HG02840 (cell line): ENCODE data around the gene LTBP1.

Source experiments
- ATAC-seq: cut with Tn5 transposase; IDR thresholded peaks from one replicate; pipeline ENCODE4 v1.9.1; 2021; ENCODE audit warnings: mild to moderate bottlenecking, moderate library complexity, moderate number of reproducible peaks; ENCODE audit not compliant: unreplicated experiment, low FRiP score

The LTBP1 gene

GRCh38 chr2:33238111-33238510 lies 291.4 kb downstream of the LTBP1 start:
- no peak for ATAC-seq

DNA sequence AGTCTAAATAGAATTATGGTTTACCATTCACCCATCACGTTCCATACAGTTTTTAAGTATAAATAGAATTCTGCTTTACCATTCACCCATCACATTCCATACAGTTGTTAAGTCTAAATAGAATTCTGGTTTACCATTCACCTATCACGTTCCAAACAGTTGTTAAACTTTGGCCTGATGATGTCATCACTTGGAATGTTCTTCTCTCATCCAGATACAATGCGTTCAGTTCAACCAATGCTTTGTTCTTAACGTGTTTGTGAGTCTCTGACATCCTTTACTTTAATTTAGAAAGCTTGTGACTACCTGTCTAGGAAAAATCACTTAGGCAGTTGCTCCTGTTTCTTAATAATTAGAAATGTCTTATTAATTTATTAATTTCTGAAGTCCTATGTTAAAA lies 293.4 kb downstream of the LTBP1 start:
- ATAC-seq, result no peak

- ATAC-seq, result no peak
Observed at GRCh38 chr2:33241072-33241471, 294.3 kb downstream of the LTBP1 start.

- no peak for ATAC-seq
Observed at GRCh38 chr2:33241581-33241980, 294.8 kb downstream of the LTBP1 start.

DNA sequence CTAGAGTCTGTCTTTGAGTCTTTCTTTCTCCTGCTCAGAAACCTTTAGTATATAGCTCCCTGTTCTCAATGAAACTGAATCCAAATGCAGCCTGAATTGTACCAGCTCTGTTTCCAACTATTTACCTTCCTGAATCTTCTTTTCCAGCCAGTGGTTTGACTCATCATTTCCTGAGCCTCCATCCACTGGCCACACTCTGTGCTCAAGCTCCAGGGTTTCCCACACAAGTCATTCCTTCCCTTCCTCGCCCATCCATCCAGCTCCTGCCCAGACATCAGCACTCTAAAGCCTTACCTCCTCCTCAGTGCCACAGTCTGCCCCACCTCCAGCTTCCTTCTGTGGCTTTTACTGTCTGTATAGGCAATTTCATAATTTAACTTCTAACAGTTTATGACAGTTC lies 296.1 kb downstream of the LTBP1 start:
- ATAC-seq, result no peak

DNA sequence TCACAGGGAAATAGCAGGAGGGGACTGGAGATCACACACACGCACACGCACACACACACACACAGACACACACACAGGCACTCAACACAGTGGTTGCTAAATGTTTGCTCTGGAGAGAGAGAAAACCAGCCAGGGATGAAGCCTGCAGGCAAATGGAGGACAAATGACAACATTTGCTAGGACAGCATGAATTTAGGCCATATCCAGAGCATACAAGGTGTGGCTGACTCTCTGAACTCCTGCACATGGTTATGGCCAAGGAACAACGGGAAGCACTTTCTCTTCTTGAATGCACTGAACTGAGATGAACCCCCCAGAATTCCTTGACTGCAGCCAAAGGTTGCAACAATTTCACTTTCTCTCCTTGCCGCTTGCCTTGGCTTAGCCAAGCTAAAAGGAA lies 299.7 kb downstream of the LTBP1 start:
- ATAC-seq, result no peak

DNA sequence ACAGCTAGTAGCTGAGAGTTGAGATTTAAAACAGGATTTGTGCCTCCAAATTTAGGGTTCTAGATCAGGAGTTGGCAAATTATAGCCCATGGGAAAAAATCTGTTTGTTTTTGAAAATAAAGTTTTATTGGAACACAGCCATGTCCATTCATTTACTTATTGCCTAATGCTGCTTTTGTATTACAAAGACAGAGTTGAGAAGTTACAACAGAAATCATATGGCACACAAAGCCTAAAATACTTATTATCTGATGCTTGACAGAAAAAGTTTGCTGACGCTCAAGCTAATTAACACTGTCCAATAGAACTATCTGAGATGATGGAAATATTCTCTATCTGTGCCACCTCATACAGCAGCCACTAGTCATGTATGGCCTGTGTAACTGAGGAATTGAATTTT lies 300.6 kb downstream of the LTBP1 start:
- ATAC-seq, result no peak

DNA sequence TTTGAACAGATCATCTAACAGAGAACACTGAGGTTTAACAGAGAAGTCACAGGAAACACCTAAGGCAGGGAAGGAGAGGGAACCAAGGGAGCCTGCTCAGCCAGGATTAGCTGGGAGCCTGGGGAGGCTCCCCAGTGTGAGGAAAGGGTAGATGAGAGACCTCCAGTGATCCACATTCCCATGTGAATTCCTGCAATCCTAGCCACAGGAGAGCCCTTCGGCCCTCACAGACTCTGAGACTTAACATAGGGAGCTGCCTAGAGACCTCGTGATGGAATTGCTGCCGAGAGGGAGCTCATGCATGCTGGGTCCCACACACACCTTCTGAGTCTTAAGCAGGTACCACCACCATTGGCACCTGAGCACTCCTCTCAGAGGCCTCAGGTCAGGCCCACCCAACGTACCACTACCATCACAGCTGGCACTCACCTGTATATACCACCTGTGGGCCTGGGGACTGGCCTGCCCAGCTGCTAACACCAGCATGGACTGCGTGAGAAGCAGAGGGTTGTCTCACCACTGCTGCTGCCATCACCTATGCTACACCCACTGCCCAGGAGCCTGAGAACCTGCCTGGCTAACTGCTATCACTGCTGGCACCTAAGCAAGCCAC lies 303.8 kb downstream of the LTBP1 start:
- no peak for ATAC-seq

DNA sequence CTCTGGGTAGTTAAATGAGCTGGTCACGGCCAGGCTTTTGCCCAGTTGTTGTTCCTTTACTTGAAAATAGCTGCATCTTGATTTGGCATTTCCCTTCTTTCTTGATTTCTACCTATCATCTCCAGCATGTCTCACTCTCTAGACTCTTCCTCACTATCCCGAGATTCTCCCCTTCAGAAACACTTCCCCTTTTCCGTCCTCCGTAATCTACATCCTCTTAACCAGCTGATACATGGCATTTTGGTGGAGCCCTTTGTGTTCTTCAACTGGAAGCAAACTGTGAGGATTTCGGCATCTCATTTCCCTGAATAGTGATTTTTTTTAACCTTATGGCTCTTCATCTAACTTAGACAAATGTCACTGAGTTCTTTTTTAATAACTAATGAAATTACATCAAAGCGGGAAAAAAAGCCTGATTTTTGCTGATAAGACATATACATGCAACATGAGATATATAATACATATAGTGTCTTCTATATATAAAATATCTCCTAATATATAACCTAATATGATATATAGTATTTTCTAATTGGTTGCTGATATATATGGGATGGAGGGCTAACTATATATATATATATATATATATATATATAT lies 309.5 kb downstream of the LTBP1 start:
- ATAC-seq, result no peak

DNA sequence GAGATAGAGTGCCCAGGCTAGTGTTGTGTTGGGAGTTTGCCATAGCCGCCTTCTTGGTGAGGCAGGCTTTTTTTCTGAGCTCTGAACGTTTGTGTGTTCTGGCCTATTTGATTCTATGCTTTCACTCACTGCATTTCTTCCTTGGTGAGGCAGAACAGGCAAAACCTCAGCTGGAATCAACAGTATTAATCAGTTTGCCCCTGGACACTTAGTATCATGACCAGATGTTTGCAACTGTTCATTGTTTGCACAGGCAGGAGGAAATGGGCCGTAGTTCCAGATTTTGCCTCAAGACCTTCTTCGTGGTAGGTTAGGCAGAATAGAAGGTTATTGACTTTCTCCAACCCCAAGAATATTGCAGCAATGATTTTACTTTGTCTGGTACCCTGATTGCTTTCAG lies 311.6 kb downstream of the LTBP1 start:
- no peak for ATAC-seq

GRCh38 chr2:33262097-33262496 lies 315.3 kb downstream of the LTBP1 start:
- ATAC-seq, result no peak

- ATAC-seq, result no peak
Observed at GRCh38 chr2:33264766-33265165, 318.0 kb downstream of the LTBP1 start.

GRCh38 chr2:33265584-33266338 lies 319.0 kb downstream of the LTBP1 start:
- no peak for ATAC-seq

- ATAC-seq, result no peak
Observed at GRCh38 chr2:33266467-33266866, 319.7 kb downstream of the LTBP1 start.

GRCh38 chr2:33267043-33267442 lies 320.3 kb downstream of the LTBP1 start:
- no peak for ATAC-seq

- ATAC-seq, result no peak
Observed at GRCh38 chr2:33267756-33268155, 321.0 kb downstream of the LTBP1 start.

DNA sequence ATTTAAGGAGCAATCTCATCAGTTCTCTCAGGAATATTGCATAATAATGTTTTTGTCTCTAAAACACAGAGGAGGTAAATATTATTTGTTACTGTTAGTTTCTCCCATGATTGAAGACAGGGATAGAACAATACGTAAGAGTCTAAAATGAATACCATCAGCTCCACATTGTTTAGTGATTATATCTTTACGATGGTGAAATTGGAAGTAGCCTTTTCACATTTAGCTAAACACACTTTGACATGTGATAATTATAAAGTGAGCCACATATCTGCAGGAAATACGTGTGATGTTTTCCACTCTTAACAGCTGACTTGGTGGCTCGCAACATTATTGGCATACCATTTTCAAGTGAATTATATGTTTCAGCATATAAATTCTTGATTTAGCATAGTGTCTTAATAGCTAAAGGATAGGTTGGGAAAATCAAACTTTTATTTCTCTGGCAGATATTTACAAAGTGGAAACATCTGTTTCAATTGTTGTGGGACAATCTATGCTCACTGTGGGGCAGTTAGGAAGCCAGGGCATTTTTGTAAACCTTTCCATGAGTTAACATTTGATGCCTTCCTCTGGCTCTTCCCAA lies 321.6 kb downstream of the LTBP1 start:
- no peak for ATAC-seq

DNA sequence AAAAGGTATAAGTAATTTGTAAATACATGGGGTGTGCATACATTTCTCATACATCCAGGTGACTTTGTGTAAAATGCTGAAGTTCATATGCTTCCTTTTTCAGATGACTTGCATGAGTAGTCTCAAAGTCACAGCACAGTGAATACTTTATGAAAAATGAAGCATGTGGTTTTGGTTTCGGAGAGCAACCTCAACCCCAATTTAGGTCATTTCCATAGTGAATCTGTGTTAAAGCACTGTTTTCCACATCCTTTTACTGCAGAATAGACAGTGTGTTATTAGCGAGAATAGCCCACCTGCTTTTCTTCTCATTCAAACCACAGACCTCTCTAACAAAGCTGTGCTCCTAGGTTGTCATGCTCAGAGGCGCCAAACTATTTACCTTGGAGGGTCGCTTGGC lies 325.2 kb downstream of the LTBP1 start:
- ATAC-seq, result peak; percentile 95

- ATAC-seq, result no peak
Observed at GRCh38 chr2:33273479-33273878, 326.7 kb downstream of the LTBP1 start.

DNA sequence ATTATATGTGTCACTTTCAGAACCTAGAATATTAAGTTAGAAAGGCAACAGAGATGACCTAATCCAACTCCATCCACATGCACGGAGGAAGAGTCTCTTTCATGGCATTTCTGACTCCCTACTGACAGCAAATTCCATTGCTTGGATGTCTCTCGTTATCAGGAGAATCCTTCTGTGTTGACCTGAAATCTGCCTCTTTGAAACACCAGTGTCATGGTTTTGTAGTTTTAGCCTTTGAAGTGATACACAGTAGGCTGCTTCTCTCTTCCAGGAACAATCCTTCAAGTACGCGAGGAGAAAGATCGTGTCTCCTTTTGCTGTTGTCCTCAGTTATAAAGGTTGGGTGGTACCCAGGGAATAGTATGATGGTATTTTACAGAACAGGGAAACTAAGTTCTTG lies 327.8 kb downstream of the LTBP1 start:
- ATAC-seq, result no peak

GRCh38 chr2:33275689-33276444 lies 329.1 kb downstream of the LTBP1 start:
- no peak for ATAC-seq
